GM19463 (cell line): ENCODE measurements around the gene TAF11L11.
"Not testable (repeated sequence)": the region's sequence is repeated elsewhere in the genome, so short reads cannot be mapped to it uniquely, and the experiment has no call there.

Experiments
- ATAC-seq: cut with Tn5 transposase; IDR thresholded peaks from one replicate; pipeline ENCODE4 v1.9.1; 2021; ENCODE audit warnings: mild to moderate bottlenecking, moderate library complexity; ENCODE audit not compliant: unreplicated experiment

Gene TAF11L11

GRCh38 chr5:17603880-17604279 is at the start of gene TAF11L11:
TSS of gene TAF11L11 (plus strand) at chr5:17604183.
- ATAC-seq = not testable (repeated sequence)

DNA sequence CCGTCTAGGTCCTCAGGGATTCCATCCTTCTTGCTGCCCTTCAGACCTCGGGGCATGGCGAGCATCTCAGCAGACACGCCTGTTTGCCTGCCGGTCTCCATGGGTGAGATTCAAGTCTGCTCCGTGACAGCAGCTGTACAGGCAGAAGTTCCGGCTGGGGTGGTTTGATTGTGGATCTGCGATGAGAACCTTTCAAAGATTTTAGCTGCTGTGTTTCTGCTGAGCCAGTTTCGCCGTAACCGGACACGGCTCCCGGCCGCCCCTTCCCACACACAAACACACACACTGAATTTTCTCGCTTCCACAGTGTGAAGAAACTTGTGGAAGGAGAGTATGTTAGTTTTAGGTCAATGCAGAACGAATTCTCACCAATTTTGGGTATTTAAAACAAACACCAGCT is 18.3 kb upstream of the TAF11L11 start, which contains the start of gene TAF11L7:
Gene TAF11L7, minus strand, starts transcription at position 101 of the 400 bp plus-strand sequence.
- ATAC-seq = not testable (repeated sequence)

DNA sequence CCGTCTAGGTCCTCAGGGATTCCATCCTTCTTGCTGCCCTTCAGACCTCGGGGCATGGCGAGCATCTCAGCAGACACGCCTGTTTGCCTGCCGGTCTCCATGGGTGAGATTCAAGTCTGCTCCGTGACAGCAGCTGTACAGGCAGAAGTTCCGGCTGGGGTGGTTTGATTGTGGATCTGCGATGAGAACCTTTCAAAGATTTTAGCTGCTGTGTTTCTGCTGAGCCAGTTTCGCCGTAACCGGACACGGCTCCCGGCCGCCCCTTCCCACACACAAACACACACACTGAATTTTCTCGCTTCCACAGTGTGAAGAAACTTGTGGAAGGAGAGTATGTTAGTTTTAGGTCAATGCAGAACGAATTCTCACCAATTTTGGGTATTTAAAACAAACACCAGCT is 13.1 kb upstream of the TAF11L11 start, which contains the start of gene TAF11L8:
Gene TAF11L8, minus strand, starts transcription at position 101 of the 400 bp plus-strand sequence.
- ATAC-seq = not testable (repeated sequence)

DNA sequence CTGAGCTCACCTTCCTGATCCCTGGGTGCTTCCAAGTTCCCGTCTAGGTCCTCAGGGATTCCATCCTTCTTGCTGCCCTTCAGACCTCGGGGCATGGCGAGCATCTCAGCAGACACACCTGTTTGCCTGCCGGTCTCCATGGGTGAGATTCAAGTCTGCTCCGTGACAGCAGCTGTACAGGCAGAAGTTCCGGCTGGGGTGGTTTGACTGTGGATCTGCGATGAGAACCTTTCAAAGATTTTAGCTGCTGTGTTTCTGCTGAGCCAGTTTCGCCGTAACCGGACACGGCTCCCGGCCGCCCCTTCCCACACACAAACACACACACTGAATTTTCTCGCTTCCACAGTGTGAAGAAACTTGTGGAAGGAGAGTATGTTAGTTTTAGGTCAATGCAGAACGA is 9.7 kb upstream of the TAF11L11 start, which contains the start of gene TAF11L9:
Gene TAF11L9, minus strand, starts transcription at position 140 of the 400 bp plus-strand sequence.
- ATAC-seq = not testable (repeated sequence)

DNA sequence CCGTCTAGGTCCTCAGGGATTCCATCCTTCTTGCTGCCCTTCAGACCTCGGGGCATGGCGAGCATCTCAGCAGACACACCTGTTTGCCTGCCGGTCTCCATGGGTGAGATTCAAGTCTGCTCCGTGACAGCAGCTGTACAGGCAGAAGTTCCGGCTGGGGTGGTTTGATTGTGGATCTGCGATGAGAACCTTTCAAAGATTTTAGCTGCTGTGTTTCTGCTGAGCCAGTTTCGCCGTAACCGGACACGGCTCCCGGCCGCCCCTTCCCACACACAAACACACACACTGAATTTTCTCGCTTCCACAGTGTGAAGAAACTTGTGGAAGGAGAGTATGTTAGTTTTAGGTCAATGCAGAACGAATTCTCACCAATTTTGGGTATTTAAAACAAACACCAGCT is 6.3 kb upstream of the TAF11L11 start, which contains the start of gene TAF11L10:
Gene TAF11L10, minus strand, starts transcription at position 101 of the 400 bp plus-strand sequence.
- ATAC-seq = not testable (repeated sequence)

GRCh38 chr5:17604951-17605350 is 968 bp downstream of the TAF11L11 start:
- no peak for ATAC-seq

GRCh38 chr5:17607461-17607860 is 3.5 kb downstream of the TAF11L11 start:
- ATAC-seq = not testable (repeated sequence)

- ATAC-seq = not testable (repeated sequence)
Observed at GRCh38 chr5:17610092-17610491, 6.1 kb downstream of the TAF11L11 start, which contains the start of gene TAF11L12. TSS of gene TAF11L12 (plus strand) at chr5:17610392.

GRCh38 chr5:17614872-17615605 is 11.1 kb downstream of the TAF11L11 start:
- ATAC-seq = no peak

DNA sequence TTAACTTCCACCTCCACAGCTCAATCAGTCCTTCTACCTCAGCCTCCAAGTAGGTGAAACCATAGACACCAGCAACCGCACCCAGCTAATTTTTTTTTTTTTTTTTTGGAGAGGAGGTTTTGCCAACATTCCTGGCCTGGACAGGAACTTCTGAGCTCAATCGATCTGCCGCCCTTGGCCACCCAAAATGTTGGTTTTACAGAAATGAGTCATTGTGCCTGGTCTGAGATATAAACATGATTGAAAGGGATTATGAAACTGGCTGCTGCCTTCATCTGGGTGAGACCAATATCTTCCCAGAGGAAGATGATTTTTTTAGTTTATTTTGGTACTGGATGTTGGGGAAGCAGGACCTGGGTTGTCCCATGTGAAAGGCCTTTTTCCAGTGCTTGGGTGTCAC is 15.4 kb downstream of the TAF11L11 start:
- ATAC-seq = no peak

GRCh38 chr5:17620627-17621026 is 16.6 kb downstream of the TAF11L11 start:
- ATAC-seq = no peak

GRCh38 chr5:17625686-17626085 is 21.7 kb downstream of the TAF11L11 start:
- no peak for ATAC-seq

- ATAC-seq = not testable (repeated sequence)
Observed at GRCh38 chr5:17631788-17632187, 27.8 kb downstream of the TAF11L11 start, which contains the start of gene TAF11L13. TSS of gene TAF11L13 (plus strand) at chr5:17632088.

DNA sequence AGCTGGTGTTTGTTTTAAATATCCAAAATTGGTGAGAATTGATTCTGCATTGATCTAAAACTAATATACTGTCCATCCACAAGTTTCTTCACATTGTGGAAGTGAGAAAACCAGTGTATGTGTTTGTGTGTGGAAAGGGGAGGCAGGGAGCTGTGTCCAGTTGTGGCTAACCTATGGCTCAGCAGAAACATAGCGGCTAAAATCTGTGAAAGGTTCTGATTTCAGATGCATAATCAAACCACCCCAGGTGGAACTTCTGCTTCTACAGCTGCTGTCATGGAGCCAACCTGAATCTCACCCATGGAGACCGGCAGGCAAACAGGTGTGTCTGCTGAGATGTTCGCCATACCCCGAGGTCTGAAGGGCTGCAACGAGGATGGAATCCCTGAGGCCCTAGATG is 30.2 kb downstream of the TAF11L11 start, which contains the start of gene TAF11L14:
Gene TAF11L14, plus strand, starts transcription at position 301 of the 400 bp plus-strand sequence.
- no peak for ATAC-seq

DNA sequence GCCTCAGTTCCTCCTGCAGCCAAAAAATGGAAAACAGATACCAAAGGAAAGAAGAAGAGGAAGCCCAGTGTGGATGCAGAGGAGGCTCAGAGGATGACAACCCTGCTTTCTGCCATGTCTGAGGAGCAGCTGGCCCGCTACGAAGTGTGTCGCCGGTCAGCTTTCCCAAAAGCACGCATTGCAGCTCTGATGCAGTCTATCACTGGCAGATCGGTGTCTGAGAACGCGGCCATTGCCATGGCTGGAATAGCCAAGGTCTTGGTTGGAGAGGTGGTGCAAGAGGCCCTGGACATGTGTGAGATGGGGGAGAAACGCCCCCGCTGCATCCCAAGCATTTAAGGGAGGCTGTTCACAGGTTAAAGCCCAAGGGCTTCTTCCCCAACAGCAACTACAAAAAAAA is 45.2 kb downstream of the TAF11L11 start:
- not testable (repeated sequence) for ATAC-seq

DNA sequence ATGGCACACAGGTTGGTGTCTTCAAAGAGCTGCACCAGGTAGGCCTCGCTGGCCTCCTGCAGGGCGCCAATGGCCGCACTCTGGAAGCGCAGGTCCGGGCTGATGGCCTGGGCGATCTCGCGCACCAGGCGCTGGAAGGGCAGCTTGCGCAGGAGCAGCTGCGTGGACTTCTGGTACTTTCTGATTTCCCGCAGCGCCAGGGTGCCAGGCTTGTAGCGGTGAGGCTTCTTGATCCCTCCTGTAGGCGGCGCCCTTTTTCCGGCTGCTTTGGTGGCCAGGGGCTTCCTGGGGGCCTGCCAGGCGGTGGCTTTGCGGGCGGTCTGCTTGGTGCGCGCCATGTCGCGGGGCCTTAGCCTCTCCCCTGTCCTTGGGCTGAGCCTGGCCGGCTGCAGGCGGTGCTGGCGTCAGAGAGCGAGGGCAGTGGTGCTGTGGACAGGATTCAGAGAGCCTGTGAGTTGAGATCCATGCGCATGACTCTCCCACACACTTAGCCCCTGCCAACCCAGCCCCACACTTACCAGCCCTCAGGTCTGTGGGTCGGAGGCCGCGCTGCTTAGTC is 51.3 kb downstream of the TAF11L11 start:
- not testable (repeated sequence) for ATAC-seq
